GM12892 (cell line): Measurements from ENCODE around the gene FSIP1.

ENCODE experiments used
- POLR2A ChIP-seq: IDR thresholded peaks from 2 replicates; pipeline ENCODE4 v1.6.1; 2011; ENCODE audit warnings: low read depth, low read length, control low read depth
- TAF1 ChIP-seq: IDR thresholded peaks from 2 replicates; pipeline ENCODE4 v1.6.1; 2011; ENCODE audit warnings: low read depth, mild to moderate bottlenecking, control low read depth, low read length, borderline replicate concordance

DNA sequence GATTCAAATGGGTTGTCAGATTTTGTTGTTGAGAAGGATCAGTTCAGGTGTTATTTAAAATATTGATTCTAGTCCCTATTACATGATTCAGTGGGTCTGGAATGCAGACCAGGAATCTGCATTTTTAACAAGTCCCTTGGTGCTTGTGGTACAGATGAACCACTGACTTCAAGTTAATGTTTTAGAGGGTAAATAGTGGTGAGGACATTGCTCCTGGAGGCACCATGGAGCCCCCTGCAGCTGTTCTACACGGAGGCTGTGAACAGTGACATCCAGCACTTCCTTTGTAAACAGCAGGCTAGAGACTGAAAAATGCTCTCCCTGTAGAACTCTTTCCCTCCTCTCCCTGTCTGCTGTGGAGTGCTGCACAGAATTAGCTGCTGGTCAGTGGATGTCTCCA lies 4.8 kb upstream of the FSIP1 start:
- no peak for TF ChIP-seq POLR2A
- no peak for TF ChIP-seq TAF1
